ENCODE measurements around the gene C1QTNF9B.

DNA sequence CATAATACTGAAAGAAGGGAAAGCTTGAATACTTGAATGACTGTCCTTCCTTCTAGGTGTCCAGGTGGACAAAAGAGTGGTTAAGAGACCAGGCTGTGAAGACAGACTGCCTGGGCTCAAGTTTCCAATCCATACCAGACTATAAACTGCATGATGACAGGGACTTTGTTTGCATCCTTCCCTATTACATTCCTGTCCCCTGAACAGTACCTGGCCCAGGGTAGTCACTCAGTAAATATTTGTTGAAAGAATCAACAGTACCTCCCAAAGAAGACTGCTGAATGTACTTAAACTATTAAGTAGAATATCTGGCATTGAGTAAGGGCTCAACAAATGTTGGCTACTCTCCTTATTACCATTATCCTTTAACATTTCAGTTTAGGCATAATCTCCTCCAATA, 37.8 kb downstream of the C1QTNF9B start:
- TF ChIP-seq CTCF (IDR thresholded peaks at IDR 0.05; ENCODE audit: low read depth, low read length, poor library complexity, severe bottlenecking) (no peak), EZH2phosphoT487 (IDR thresholded peaks at IDR 0.05; ENCODE audit: borderline replicate concordance, low read length) (no peak)

Data from DOHH2 (cell line).